HuH-7.5 (cell line): ENCODE data around the gene GJC1.
A peak's percentile ranks its signal among the peaks of the same experiment; 100 is the strongest.

Experiments used
- DNase-seq: peaks from one replicate; pipeline ENCODE4 v3.0.0; 2011; ENCODE audit warnings: low spot score

The GJC1 gene

DNA sequence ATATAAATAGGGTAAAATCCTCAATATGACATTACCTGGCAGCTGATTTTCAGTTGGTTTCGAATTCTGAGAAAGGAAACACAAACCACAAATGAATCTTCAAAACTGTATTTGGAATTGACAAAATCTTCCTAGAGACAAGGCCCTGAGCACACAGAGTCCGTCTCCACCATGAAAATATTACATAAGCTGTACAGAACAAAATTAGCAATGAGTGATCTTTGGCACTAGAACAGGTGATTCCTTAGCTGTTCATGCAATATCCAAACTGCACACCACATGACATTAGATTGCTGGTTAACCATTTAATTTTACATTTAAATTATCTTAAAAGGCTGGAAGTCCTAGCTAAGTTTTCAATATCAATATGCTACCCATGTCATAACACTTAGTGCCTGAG is 31.7 kb downstream of the GJC1 start:
- DNase-seq = no peak

DNA sequence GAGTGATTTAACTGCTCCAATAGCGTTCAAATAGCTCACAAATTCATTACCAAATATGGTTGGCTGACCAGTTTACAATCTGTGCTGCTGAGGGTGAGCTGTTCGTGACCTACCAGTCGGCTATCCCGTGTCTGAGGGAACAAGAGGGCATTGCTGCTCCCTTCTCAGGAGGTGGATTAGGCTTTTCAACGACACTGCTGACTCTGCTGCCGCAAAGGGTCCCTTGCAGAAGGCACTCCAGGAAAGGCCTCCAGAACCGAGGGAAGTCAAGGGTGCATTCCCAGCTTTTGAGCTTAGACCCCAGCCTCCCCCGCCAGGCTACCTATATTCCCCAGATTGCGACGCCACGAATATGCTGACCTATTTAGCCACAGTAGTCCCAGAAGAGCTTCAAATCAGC is 32.3 kb downstream of the GJC1 start:
- no peak for DNase-seq

DNA sequence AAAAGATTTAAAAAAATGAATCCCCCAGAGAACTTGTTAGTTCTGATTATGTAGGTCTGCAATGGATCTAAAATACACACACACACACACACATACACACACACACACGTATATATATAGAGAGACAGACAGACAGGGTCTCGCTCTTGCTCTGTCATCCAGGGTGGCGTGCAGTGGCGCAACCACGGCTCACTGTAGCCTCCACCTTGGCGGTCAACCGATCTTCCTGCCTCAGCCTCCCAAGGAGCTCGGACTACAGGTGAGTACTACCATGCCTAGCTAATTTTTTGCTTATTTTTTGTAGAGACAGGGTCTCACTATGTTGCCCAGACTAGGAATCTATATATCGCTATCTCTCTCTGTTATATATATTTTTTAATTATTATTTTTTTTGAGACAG is 33.4 kb downstream of the GJC1 start:
- no peak for DNase-seq

- no peak for DNase-seq
Observed at GRCh38 chr17:44795928-44796327, 34.2 kb downstream of the GJC1 start.

DNA sequence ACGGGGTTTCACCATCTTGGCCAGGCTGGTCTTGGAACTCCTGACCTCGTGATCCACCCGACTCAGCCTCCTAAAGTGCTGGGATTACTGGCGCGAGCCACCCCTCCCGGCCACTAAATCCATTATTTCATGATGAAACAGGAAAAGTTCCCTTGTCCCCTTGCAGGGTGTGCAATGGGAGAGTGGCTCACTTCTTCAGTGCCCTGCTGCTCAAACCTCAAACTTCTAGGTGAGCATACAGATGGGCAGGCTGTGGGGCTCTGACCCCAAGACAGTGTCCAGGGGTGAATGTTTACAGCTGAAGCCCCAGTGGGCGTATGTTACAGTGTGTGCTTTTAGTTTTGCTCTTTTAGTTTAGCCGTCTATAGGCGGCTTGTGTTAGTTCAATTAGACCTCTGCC is 34.7 kb downstream of the GJC1 start:
- no peak for DNase-seq

DNA sequence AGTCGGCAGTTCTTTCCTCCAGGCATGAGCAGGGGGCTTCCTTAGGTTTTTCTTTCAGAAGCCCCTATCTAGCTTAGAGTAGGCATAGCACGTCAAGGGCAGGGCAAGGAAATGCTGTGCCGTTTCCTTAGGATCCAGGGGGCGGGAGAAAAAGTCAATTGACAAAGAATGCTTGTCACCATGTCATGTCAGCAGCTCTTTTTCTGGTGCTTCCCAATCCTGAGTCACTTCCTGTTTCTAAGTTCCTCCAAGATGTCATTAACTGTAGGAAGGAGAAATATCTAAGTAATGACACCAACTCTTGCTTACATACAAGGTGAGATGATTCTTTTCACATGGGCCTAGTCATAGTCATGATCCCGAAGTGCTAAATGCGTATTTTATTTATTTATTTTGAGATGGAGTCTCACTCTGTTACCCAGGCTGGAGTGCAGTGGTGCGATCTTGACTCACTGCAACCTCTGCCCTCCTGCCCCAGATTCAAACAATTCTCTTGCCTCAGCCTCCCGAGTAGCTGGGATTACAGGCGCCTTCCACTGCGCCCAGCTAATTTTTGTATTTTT is 35.2 kb downstream of the GJC1 start:
- no peak for DNase-seq

- DNase-seq = no peak
Observed at GRCh38 chr17:44793885-44794842, 35.9 kb downstream of the GJC1 start.

DNA sequence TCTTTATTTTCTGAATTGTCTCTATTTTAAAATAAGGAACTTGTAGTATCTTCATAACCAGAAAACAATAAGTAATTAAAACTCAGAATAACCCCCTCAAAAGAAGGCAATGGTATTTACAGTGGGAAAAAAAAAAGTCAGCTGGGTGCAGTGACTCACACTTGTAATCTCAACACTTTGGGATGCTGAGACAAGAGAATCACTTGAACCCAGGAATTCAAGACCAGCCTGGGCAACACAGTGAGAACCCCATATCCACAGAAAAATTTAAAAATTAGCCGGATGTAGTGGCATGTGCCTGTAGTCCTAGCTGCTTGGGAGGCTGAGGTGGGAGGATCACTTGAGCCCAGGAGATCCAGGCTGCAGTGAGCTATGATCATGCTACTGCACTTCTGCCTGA is 37.8 kb downstream of the GJC1 start:
- no peak for DNase-seq

- no peak for DNase-seq
Observed at GRCh38 chr17:44788139-44788538, 41.9 kb downstream of the GJC1 start.

DNA sequence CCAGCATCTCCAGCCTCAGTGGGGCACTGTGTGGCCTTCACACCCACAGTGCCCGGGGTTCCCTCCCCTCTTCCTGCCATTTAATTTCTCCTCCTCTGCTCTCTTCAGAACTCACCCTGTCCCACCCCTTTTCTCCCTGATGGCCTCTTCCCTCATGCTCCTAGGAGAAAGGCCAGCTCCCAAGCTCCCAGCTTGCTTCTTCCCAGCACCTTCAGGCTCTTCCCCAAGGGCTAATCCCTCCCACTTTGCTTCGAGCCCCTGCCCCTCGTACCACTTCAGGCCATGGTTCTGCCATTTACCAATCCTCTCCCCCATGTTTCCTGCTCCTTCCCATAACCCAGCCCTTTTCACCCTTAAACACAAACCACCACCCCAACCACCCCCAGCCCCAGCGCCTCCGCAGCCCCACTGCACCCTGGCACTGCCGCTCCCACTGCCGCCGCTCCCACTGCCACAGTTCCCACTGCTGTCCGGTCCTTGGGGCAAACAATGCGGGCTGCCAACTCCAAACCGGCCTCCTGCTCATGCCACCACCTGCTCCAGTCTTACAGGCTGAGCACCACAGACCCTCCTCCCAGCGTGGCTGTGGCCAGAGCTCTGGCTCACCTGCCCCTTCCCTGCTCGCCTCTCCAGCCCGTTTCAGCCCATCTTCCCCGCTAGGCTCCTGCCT is 42.7 kb downstream of the GJC1 start:
- no peak for DNase-seq

- DNase-seq = no peak
Observed at GRCh38 chr17:44786551-44787081, 43.5 kb downstream of the GJC1 start.

DNA sequence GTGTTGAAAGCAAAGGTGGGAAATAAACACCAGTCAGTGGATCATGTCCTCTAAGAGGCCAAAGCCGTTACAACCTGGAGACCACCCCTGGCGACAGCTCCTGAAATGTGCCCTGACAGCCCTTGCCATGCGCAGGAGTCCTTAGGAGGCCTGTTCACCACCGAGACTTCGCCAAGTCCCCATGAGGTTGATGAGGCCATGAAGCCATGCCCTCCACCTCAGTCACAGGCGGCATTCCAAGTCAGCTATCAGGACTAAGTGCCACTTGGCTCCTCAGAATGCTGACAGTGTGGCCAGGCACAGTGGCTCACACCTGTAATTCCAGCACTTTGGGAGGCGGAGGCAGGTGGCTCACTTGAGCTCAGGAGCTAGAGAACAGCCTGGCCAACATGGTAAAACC is 44.2 kb downstream of the GJC1 start:
- DNase-seq = no peak

DNA sequence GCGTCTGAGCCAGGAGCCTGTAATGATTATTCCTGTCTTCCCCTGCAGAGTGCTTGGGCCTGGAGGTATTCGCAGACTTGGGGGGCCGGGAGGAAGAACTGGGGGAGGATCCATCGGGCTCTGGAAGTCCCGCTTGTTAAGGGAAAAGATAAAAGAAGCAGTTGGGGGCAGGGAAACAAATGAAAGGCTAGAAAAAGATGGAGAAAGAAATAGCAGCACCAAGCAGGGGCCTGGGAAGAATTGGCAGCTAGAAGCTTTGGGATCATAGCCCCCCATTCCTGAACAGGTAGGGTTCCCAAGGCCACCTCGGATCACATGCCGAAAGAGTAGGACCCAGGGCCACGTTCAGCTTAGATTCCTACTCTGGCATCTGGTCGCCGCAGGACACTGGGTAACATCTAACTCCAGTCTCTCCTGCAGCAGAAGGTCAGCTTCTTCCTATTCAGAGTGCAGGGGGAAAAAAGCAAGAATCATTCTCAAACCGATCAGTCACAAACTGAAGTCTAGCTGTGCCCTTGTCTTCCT is 47.7 kb downstream of the GJC1 start:
- DNase-seq = no peak

GRCh38 chr17:44781551-44782325 is 48.3 kb downstream of the GJC1 start:
- no peak for DNase-seq

GRCh38 chr17:44780845-44781480 is 49.1 kb downstream of the GJC1 start:
- no peak for DNase-seq

DNA sequence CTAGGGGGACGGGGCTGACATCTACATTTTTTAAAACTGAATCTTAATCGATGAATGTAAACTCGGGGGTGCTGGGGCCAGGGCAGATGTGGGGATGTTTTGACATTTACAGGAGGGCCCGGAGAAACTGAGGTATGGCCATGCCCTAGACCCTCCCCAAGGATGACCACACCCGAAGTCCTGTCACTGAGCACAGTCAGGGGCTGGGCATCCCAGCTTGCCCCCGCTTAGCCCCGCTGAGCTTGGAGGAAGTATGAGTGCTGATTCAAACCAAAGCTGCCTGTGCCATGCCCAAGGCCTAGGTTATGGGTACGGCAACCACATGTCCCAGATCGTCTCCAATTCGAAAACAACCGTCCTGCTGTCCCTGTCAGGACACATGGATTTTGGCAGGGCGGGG is 49.9 kb downstream of the GJC1 start:
- no peak for DNase-seq

- peak; percentile 80 for DNase-seq
Observed at GRCh38 chr17:44779211-44780025, 50.7 kb downstream of the GJC1 start.

GRCh38 chr17:44778656-44779210 is 51.4 kb downstream of the GJC1 start:
- DNase-seq = no peak

GRCh38 chr17:44777394-44778348 is 52.4 kb downstream of the GJC1 start:
- DNase-seq = no peak
